GM12801 (cell line): ENCODE results near the gene NDUFB3.

Experiments used
- CTCF ChIP-seq: IDR thresholded peaks from one replicate; pipeline ENCODE4 v1.5.1; 2011; ENCODE audit warnings: control low read depth; ENCODE audit not compliant: insufficient read length; ENCODE audit errors: extremely low read depth

The NDUFB3 gene

GRCh38 chr2:201118121-201118960 lies 46.5 kb downstream of the NDUFB3 start:
- TF ChIP-seq CTCF = no peak

GRCh38 chr2:201118961-201119854 lies 47.4 kb downstream of the NDUFB3 start:
- TF ChIP-seq CTCF = no peak

GRCh38 chr2:201122276-201122675 lies 50.5 kb downstream of the NDUFB3 start:
- no peak for TF ChIP-seq CTCF

GRCh38 chr2:201126308-201127151 lies 54.7 kb downstream of the NDUFB3 start:
- no peak for TF ChIP-seq CTCF

- TF ChIP-seq CTCF = no peak
Measured at GRCh38 chr2:201127152-201127511, 55.3 kb downstream of the NDUFB3 start.

- TF ChIP-seq CTCF = no peak
Measured at GRCh38 chr2:201127570-201127969, 55.8 kb downstream of the NDUFB3 start.

GRCh38 chr2:201128033-201128432 lies 56.2 kb downstream of the NDUFB3 start:
- no peak for TF ChIP-seq CTCF
